ENCODE measurements around the gene EXOSC7. TPM values are rescaled to one million over a fixed set of nuclear protein-coding genes. Genes with fewer than 3 reads are reported as not detected.

Gene EXOSC7
- total RNA-seq, 1 donor from 2014 or later = 36.7 TPM

DNA sequence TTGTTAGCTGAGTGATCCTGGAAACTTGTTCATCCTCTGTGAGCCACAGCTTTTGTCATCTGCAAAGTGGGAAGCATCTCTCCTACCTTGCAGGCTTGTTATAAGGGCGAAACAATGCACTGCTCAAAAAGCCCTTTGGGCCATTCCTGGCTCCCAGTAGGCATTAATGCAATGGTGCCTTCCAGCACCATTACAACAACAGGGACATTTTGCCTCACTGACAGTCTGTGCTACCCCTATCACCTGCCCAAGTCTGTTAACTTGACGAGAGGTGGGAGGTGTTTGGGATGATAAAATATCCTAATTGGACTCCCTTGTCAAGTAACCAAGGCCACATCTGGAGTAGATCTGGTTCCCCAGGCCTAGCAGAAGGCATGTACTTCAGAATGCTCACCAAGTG, 44.3 kb upstream of the EXOSC7 start:
- peaks cover 35% of the 10 kb centered on the region for H3K36me3 Mint-ChIP-seq (ENCODE audit: unreplicated experiment)

DNA sequence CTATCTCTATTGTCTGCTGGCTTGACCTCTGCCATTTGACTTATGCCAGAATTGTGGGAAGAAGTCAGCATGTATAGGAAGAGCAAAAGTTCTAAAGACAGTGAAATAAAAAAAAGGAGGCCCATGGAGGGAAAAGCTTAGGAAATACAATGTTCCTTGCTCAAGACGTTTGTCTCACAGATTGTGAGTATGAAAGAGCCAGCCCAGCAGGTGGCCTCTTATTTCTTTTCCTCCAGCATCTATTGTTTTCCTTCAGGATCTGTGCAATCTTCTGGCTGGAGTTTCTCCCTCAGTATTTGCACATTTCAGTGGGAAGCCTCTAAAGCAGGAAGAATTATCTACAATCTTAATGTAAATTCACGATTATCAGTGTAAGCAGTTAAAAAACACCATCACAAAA, 43.8 kb upstream of the EXOSC7 start:
- H3K4me3 Mint-ChIP-seq (ENCODE audit: unreplicated experiment) = no peak overlapping the region
- peaks cover 30% of the 10 kb centered on the region for H3K36me3 Mint-ChIP-seq (ENCODE audit: unreplicated experiment)
- H3K9me3 Mint-ChIP-seq (ENCODE audit: unreplicated experiment) = no peaks in the 10 kb centered on the region
- no peaks in the 10 kb centered on the region for H3K27me3 Mint-ChIP-seq (ENCODE audit: unreplicated experiment)
- H3K27ac Mint-ChIP-seq (ENCODE audit: unreplicated experiment) = no peak overlapping the region
- no peaks in the 10 kb centered on the region for H3K4me1 Mint-ChIP-seq (ENCODE audit: unreplicated experiment)
- TF ChIP-seq, protein P1, sequence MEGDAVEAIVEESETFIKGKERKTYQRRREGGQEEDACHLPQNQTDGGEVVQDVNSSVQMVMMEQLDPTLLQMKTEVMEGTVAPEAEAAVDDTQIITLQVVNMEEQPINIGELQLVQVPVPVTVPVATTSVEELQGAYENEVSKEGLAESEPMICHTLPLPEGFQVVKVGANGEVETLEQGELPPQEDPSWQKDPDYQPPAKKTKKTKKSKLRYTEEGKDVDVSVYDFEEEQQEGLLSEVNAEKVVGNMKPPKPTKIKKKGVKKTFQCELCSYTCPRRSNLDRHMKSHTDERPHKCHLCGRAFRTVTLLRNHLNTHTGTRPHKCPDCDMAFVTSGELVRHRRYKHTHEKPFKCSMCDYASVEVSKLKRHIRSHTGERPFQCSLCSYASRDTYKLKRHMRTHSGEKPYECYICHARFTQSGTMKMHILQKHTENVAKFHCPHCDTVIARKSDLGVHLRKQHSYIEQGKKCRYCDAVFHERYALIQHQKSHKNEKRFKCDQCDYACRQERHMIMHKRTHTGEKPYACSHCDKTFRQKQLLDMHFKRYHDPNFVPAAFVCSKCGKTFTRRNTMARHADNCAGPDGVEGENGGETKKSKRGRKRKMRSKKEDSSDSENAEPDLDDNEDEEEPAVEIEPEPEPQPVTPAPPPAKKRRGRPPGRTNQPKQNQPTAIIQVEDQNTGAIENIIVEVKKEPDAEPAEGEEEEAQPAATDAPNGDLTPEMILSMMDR (IDR thresholded peaks at IDR 0.05) = no peak
- DNase-seq (ENCODE audit: extremely low spot score, unreplicated experiment) = no peak

More for the DNA sequence above, 44.3 kb upstream of the EXOSC7 start:
- TF ChIP-seq, protein P1 (IDR thresholded peaks at IDR 0.05) = no peak
- no peaks in the 10 kb centered on the region for H3K4me1 Mint-ChIP-seq (ENCODE audit: unreplicated experiment)
- H3K27ac Mint-ChIP-seq (ENCODE audit: unreplicated experiment) = no peak overlapping the region
- no peak for DNase-seq (ENCODE audit: extremely low spot score, unreplicated experiment)
- no peaks in the 10 kb centered on the region for H3K9me3 Mint-ChIP-seq (ENCODE audit: unreplicated experiment)
- no peaks in the 10 kb centered on the region for H3K27me3 Mint-ChIP-seq (ENCODE audit: unreplicated experiment)
- H3K4me3 Mint-ChIP-seq (ENCODE audit: unreplicated experiment) = no peak overlapping the region

DNA sequence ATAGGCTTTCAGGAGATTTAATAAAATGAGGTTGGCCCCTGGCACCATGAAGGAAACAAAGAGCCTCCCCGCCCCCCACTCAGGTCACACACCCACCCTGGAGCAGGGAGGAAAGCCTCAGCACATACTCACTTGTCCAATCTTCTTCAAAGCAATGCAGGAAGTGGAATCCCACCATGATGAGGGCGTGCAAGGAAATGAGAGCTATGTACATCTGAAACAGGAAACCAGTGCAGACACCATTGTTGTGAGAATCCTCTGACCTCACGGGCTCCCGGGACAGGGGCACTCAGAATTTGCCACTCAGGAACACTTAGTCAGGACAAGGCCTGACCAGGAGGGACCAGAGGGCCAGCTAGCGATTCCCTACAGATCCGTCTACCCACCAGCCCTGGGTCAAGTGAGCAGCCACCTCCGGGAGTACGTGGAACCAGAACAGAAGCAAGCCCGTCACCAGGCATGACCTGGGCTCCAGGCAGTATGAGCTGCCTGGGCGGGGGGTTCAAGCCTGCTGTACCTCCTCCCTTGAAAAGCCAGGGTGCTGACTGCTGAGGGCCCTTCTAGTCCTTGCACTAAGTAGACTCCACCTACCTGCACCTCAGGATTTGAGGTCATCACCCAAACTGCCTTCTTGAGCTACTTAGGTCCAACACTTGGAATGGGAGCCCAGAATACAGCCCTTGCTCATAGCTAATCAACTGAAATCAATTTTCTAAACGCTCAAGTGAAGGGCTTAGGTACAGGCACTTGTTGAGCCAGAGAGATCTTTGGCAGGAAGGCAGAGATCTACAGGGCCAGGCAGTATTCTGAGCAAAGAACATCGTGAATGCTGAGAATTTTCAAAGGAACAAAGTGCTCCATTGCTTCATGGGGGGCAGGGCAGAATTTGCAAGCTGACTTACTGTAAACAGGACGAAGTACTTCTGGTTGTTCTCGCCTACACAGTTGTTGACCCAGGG, 42.8 kb upstream of the EXOSC7 start:
- H3K4me3 Mint-ChIP-seq (ENCODE audit: unreplicated experiment) = no peak overlapping the region
- H3K4me1 Mint-ChIP-seq (ENCODE audit: unreplicated experiment) = no peaks in the 10 kb centered on the region
- no peaks in the 10 kb centered on the region for H3K9me3 Mint-ChIP-seq (ENCODE audit: unreplicated experiment)
- TF ChIP-seq, protein P1 (IDR thresholded peaks at IDR 0.05) = no peak
- H3K36me3 Mint-ChIP-seq (ENCODE audit: unreplicated experiment) = peaks cover 30% of the 10 kb centered on the region
- no peaks in the 10 kb centered on the region for H3K27me3 Mint-ChIP-seq (ENCODE audit: unreplicated experiment)
- no peak overlapping the region for H3K27ac Mint-ChIP-seq (ENCODE audit: unreplicated experiment)
- DNase-seq (ENCODE audit: extremely low spot score, unreplicated experiment) = no peak

DNA sequence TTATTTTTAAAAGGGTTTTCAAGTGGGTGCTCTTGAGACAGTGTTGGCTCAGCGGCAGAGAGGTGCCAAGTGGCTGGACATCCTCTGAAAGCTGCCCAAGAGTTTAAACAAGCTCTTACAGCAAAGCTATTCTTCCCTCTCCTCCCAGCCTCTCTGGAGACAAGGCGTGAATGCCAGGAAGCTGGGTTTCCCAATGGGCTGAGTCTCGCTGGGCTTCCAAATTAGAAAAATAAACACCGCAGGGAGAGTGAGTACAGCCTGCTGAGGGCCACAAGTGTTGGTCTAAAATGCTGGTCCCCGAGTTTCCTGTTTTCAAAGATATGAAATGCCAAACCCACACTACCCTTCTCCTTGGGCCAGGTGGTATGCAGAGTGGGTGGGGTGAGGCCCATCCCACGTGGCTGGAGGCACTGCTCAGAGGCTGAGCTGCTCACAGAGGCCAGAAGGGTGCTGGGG, 36.4 kb upstream of the EXOSC7 start:
- H3K9me3 Mint-ChIP-seq (ENCODE audit: unreplicated experiment) = no peaks in the 10 kb centered on the region
- no peak overlapping the region for H3K4me3 Mint-ChIP-seq (ENCODE audit: unreplicated experiment)
- no peaks in the 10 kb centered on the region for H3K27me3 Mint-ChIP-seq (ENCODE audit: unreplicated experiment)
- H3K4me1 Mint-ChIP-seq (ENCODE audit: unreplicated experiment) = peaks cover 11% of the 10 kb centered on the region
- H3K27ac Mint-ChIP-seq (ENCODE audit: unreplicated experiment) = peak overlapping the region; percentile 38
- DNase-seq (ENCODE audit: extremely low spot score, unreplicated experiment) = no peak
- H3K36me3 Mint-ChIP-seq (ENCODE audit: unreplicated experiment) = peaks cover 31% of the 10 kb centered on the region
- TF ChIP-seq, protein P1 (IDR thresholded peaks at IDR 0.05) = no peak

DNA sequence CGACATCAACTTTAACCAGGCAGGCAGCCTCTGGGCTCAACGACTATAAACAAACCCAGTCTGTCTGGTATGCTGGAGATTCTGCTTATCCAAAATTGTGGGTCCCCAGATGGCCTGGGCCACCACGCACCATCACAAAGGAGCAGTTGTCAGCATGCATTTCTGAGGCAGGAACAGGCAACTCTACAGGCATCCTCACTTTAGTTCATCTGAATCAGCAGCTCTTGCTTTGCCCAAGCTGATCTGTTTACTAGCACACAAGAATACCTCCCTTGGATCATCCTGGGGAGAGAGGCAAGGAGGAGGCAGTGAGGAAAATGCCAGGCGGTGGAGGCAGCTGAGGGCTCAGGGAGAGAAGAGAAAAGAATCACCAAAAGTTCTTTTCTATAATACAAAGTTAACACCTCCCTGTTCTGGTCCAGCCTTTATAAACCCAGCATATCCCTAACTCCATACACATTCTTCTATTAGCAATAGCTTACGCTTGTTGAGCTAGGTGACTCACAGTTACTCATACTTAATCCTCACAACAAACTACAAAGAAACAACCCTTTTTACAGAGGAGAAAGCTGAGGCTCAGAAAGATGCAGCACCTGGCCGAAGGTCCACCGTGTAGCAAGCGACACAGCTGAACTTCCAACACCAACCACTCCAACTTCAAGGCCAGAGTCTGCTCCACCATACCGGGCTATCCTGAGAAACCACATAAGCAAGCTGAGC, 33.7 kb upstream of the EXOSC7 start:
- DNase-seq (ENCODE audit: extremely low spot score, unreplicated experiment) = no peak
- Mint-ChIP-seq H3K27me3 (ENCODE audit: unreplicated experiment) (no peaks in the 10 kb centered on the region), H3K9me3 (ENCODE audit: unreplicated experiment) (no peaks in the 10 kb centered on the region), H3K4me1 (ENCODE audit: unreplicated experiment) (peaks cover 11% of the 10 kb centered on the region), H3K4me3 (ENCODE audit: unreplicated experiment) (no peak overlapping the region), H3K36me3 (ENCODE audit: unreplicated experiment) (peaks cover 39% of the 10 kb centered on the region), H3K27ac (ENCODE audit: unreplicated experiment) (no peak overlapping the region)
- TF ChIP-seq, protein P1 (IDR thresholded peaks at IDR 0.05) = no peak
